IMR-90 (cell line): ENCODE measurements around the gene ALDH8A1. TPM values are rescaled to one million over a fixed set of nuclear protein-coding genes. Genes with fewer than 3 reads are reported as not detected.
A peak's percentile ranks its signal among the peaks of the same experiment; 100 is the strongest.

Source experiments
- ATAC-seq: fragments of 200-7000 bp; cut with Tn5 transposase; 2 replicates; pipeline ENCODE4 v1.9.1; 2020; ENCODE audit warnings: low read depth, mild to moderate bottlenecking, moderate library complexity
- BruUV-seq: library from RNA; stranded (reverse); fragments of 400-500 nt; replicated peaks from 2 replicates; lab custom pipeline; 2021; lab: Mats Ljungman, UMichigan
- CTCF ChIA-PET: fragments of 300-600 bp; formaldehyde crosslinking; extraction: SDS; loops from one replicate; lab custom pipeline; 2021; ENCODE audit warnings: antibody characterized with exemption; lab: Yijun Ruan, JAX
- POLR2A ChIA-PET: fragments of 300-600 bp; sonication (Branson Sonifier 250); formaldehyde crosslinking; loops from one replicate; lab custom pipeline; 2022; ENCODE audit warnings: antibody characterized with exemption; ENCODE audit not compliant: unreplicated experiment; lab: Charles Lee
- DNase-seq: peaks from one replicate; pipeline ENCODE4 v3.0.0; 2013
- H2AFZ ChIP-seq: replicated peaks from 2 replicates; pipeline ENCODE3; 2013; ENCODE audit warnings: low read length, mild to moderate bottlenecking; ENCODE audit not compliant: poor library complexity
- H2AK5ac ChIP-seq: 2 replicates; pipeline ENCODE4 v1.6.1; 2013; ENCODE audit warnings: low read depth, low read length, inconsistent platforms
- H2AK9ac ChIP-seq: replicated peaks from 2 replicates; pipeline ENCODE3; 2013; ENCODE audit warnings: mild to moderate bottlenecking, low read depth, low read length, moderate library complexity; ENCODE audit not compliant: poor library complexity
- H2BK120ac ChIP-seq: 2 replicates; pipeline ENCODE4 v1.6.1; 2013; ENCODE audit warnings: low read depth, low read length, inconsistent platforms
- H2BK15ac ChIP-seq: 3 replicates; pipeline ENCODE4 v1.6.1; 2013; ENCODE audit warnings: low read depth, low read length, inconsistent platforms
- H2BK20ac ChIP-seq: 2 replicates; pipeline ENCODE4 v1.6.1; 2013; ENCODE audit warnings: low read depth, mild to moderate bottlenecking, inconsistent platforms, low read length, moderate library complexity
- H2BK5ac ChIP-seq: 2 replicates; pipeline ENCODE4 v1.6.1; 2013; ENCODE audit warnings: mild to moderate bottlenecking, low read depth, low read length, inconsistent platforms; ENCODE audit not compliant: poor library complexity, severe bottlenecking
- H3K14ac ChIP-seq: replicated peaks from 2 replicates; pipeline ENCODE4 v1.6.1; 2013; ENCODE audit warnings: low read depth, low read length, inconsistent platforms
- H3K18ac ChIP-seq: 2 replicates; pipeline ENCODE4 v1.6.1; 2013; ENCODE audit warnings: low read depth, low read length, control low read depth
- H3K23ac ChIP-seq: 2 replicates; pipeline ENCODE4 v1.6.1; 2013; ENCODE audit warnings: low read depth, low read length, inconsistent platforms
- H3K27ac ChIP-seq: 2 replicates; pipeline ENCODE4 v1.5.1; 2013; ENCODE audit warnings: mild to moderate bottlenecking, control low read depth, low read length; ENCODE audit not compliant: insufficient read depth
- H3K27me3 ChIP-seq: 2 replicates; pipeline ENCODE4 v1.6.1; 2013; ENCODE audit warnings: low read length; ENCODE audit not compliant: control insufficient read depth, insufficient read depth
- H3K36me3 ChIP-seq: 2 replicates; pipeline ENCODE4 v1.6.1; 2013; ENCODE audit warnings: low read length, mixed read lengths; ENCODE audit not compliant: control insufficient read depth, insufficient read depth
- H3K4ac ChIP-seq: 2 replicates; pipeline ENCODE4 v1.6.1; 2013; ENCODE audit warnings: low read depth, low read length, inconsistent platforms
- H3K4me1 ChIP-seq: 2 replicates; pipeline ENCODE4 v1.6.1; 2013; ENCODE audit warnings: low read length, mixed read lengths; ENCODE audit not compliant: control insufficient read depth, insufficient read depth
- H3K4me2 ChIP-seq: 2 replicates; pipeline ENCODE4 v1.6.1; 2013; ENCODE audit warnings: low read depth, mild to moderate bottlenecking, control low read depth, low read length, moderate library complexity
- H3K4me3 ChIP-seq: 2 replicates; pipeline ENCODE4 v1.5.1; 2013; ENCODE audit warnings: low read depth, mild to moderate bottlenecking, control low read depth, low read length, moderate library complexity; ENCODE audit not compliant: insufficient read depth
- H3K56ac ChIP-seq: 2 replicates; pipeline ENCODE4 v1.6.1; 2013; ENCODE audit warnings: low read length, inconsistent platforms; ENCODE audit not compliant: insufficient read depth; ENCODE audit errors: extremely low read depth
- H3K79me1 ChIP-seq, 2 experiments: 2 replicates each; pipeline ENCODE4 v1.6.1; 2013; ENCODE audit warnings: low read length in 2 of 2, inconsistent platforms in 1 of 2, low read depth in 1 of 2
- H3K9ac ChIP-seq: 2 replicates; pipeline ENCODE4 v1.6.1; 2013; ENCODE audit warnings: low read depth, low read length, control low read depth
- H3K9me1 ChIP-seq: 2 replicates; pipeline ENCODE4 v1.6.1; 2013; ENCODE audit warnings: low read length, inconsistent platforms; ENCODE audit not compliant: insufficient read depth
- H3K9me3 ChIP-seq: 2 replicates; pipeline ENCODE4 v1.6.1; 2013; ENCODE audit warnings: low read length; ENCODE audit not compliant: control insufficient read depth, insufficient read depth
- H4K20me1 ChIP-seq: 2 replicates; pipeline ENCODE4 v1.6.1; 2013; ENCODE audit warnings: low read length, inconsistent platforms; ENCODE audit not compliant: insufficient read depth
- H4K5ac ChIP-seq: 2 replicates; pipeline ENCODE4 v1.6.1; 2013; ENCODE audit warnings: mild to moderate bottlenecking, low read depth, low read length, control low read depth
- H4K8ac ChIP-seq, 2 experiments: 2 replicates each; pipeline ENCODE4 v1.6.1; 2013; ENCODE audit warnings: low read depth in 2 of 2, low read length in 2 of 2, control low read depth in 1 of 2, inconsistent platforms in 1 of 2
- H4K91ac ChIP-seq: 2 replicates; pipeline ENCODE4 v1.6.1; 2013; ENCODE audit warnings: low read depth, low read length, inconsistent platforms; ENCODE audit not compliant: insufficient read depth
- BHLHE40 ChIP-seq: fragments of 150-350 bp; IDR thresholded peaks from 2 replicates; pipeline ENCODE4 v1.6.1; 2016; ENCODE audit warnings: mild to moderate bottlenecking, low read depth, low read length
- CEBPB ChIP-seq: IDR thresholded peaks from 2 replicates; pipeline ENCODE4 v1.6.1; 2012; ENCODE audit warnings: low read depth, low read length, improper control_type of control experiment
- CHD1 ChIP-seq: IDR thresholded peaks from 2 replicates; pipeline ENCODE4 v1.6.1; 2012; ENCODE audit warnings: low read depth, low read length, improper control_type of control experiment
- FOS ChIP-seq: fragments of 150-350 bp; IDR thresholded peaks from 2 replicates; pipeline ENCODE4 v1.6.1; 2016; ENCODE audit warnings: low read depth, low read length
- MAFK ChIP-seq: IDR thresholded peaks from 2 replicates; pipeline ENCODE4 v1.6.1; 2012; ENCODE audit warnings: low read depth, low read length, improper control_type of control experiment
- MAZ ChIP-seq: IDR thresholded peaks from 2 replicates; pipeline ENCODE4 v1.6.1; 2012; ENCODE audit warnings: low read depth, mild to moderate bottlenecking, low read length, improper control_type of control experiment, moderate library complexity, borderline replicate concordance
- MXI1 ChIP-seq: IDR thresholded peaks from 2 replicates; pipeline ENCODE4 v1.6.1; 2012; ENCODE audit warnings: low read depth, mild to moderate bottlenecking, low read length, moderate library complexity, borderline replicate concordance
- NFE2L2 ChIP-seq: fragments of 150-350 bp; IDR thresholded peaks from 2 replicates; pipeline ENCODE4 v1.6.1; 2016; ENCODE audit warnings: low read depth, mild to moderate bottlenecking, low read length
- POLR2A ChIP-seq: IDR thresholded peaks from 2 replicates; pipeline ENCODE4 v1.6.1; 2012; ENCODE audit warnings: mild to moderate bottlenecking, low read depth, low read length
- RAD21 ChIP-seq: IDR thresholded peaks from 2 replicates; pipeline ENCODE4 v1.6.1; 2012; ENCODE audit warnings: low read length, improper control_type of control experiment
- RCOR1 ChIP-seq: IDR thresholded peaks from 2 replicates; pipeline ENCODE4 v1.6.1; 2012; ENCODE audit warnings: mild to moderate bottlenecking, low read length, improper control_type of control experiment; ENCODE audit not compliant: insufficient replicate concordance
- RFX5 ChIP-seq: IDR thresholded peaks from 2 replicates; pipeline ENCODE4 v1.8.0; 2012; ENCODE audit warnings: low read depth, mild to moderate bottlenecking, low read length, moderate library complexity
- SMC3 ChIP-seq: fragments of 150-350 bp; IDR thresholded peaks from 2 replicates; pipeline ENCODE4 v1.6.1; 2016; ENCODE audit warnings: low read depth, mild to moderate bottlenecking, antibody characterized with exemption, low read length, moderate library complexity
- WGBS, 2 experiments: methylation state at CpG; one replicate each; pipeline versions ENCODE4 v1.1.5 to v1.1.7; 2013; ENCODE audit warnings: missing lambda C conversion rate in 2 of 2; ENCODE audit not compliant: insufficient read length in 1 of 2; ENCODE audit errors: extremely low coverage in 2 of 2; 5-methylcytosine and 5-hydroxymethylcytosine counted together
- dilution Hi-C: fragments of 300-500 bp; cut with HindIII; formaldehyde crosslinking; loops from one replicate; pipeline ENCODE4 v1.14.3; 2018; ENCODE audit warnings: low sequenced_read_pairs; ENCODE audit not compliant: unreplicated experiment
- in situ Hi-C: fragments of 300-500 bp; cut with MboI; formaldehyde crosslinking; loops from 3 replicates; pipeline ENCODE4 v1.14.3; 2019; ENCODE audit warnings: low sequenced_read_pairs, inconsistent platforms, mixed read lengths
- intact Hi-C: fragments of 100-400 bp; cut with micrococcal nuclease; formaldehyde crosslinking; loops from 2 replicates; pipeline ENCODE4 v1.10.0; 2022
- polyA plus RNA-seq, 3 experiments: library from polyadenylated mRNA; depleted of rRNA; stranded (reverse); fragments of >200 nt; gene quantifications; 2 replicates each; pipeline ENCODE4 v1.2.3, GENCODE V29; 2012; ENCODE audit warnings: low replicate concordance in 1 of 3
- total RNA-seq: library from RNA; depleted of rRNA; stranded (reverse); fragments of >200 nt; gene quantifications from 2 replicates; pipeline ENCODE4 v1.2.3, GENCODE V29; 2012
- TF ChIP-seq, protein P1 (sequence below): fragments of 150-350 bp; IDR thresholded peaks from 2 replicates; pipeline ENCODE4 v1.6.1; 2017; ENCODE audit warnings: mild to moderate bottlenecking, antibody characterized with exemption, low read length, low read depth
- TF ChIP-seq, protein P2 (sequence below): conservative IDR thresholded peaks from 2 replicates; pipeline ENCODE4 v1.5.1; 2012; ENCODE audit warnings: mild to moderate bottlenecking, low read depth, low read length, improper control_type of control experiment

Gene ALDH8A1
- total and polyA plus RNA-seq, 2 of the 4 experiments (the other 2 are of a cell fraction): under 0.01 to 0.15 TPM

DNA sequence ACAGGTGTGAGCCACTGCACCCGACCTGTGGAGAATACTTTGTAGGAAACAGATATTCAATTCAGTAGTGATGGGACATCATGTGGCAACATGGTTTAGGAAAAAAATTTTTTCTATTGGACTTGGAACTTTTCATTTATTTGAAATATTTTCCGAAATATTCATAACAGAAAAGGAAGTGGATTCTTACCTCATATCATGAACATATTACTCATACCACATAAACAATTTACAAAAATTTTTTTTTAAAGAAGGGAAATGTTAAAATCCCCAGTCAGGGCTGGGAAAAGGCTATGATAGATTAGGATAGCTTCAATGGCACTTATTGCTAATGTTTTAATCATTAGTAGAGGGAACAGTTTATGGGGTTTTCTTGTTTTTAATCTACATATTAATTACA lies 6.8 kb upstream of the ALDH8A1 start:
- H3K9me1 ChIP-seq: no peaks in the 10 kb centered on the region
- H3K9me3 ChIP-seq: peaks cover 4% of the 10 kb centered on the region
- H2BK5ac ChIP-seq: no peak overlapping the region
- no peaks in the 10 kb centered on the region for H3K4me1 ChIP-seq
- H3K18ac ChIP-seq: no peak overlapping the region
- H3K27me3 ChIP-seq: no peaks in the 10 kb centered on the region
- H2BK15ac ChIP-seq: no peak overlapping the region
- no peak overlapping the region for H3K27ac ChIP-seq
- no peak overlapping the region for H2AK5ac ChIP-seq
- H3K14ac ChIP-seq: no peak overlapping the region
- H3K4ac ChIP-seq: no peak overlapping the region
- H3K79me1 ChIP-seq: no peaks in the 10 kb centered on the region
- no peak overlapping the region for H3K4me3 ChIP-seq
- dilution Hi-C loops (no loop called here), intact Hi-C loops (no loop called here), in situ Hi-C loops (no loop called here)
- no peak overlapping the region for H3K23ac ChIP-seq
- no peak overlapping the region for H4K5ac ChIP-seq
- no peak overlapping the region for H4K8ac ChIP-seq
- ChIA-PET CTCF (no interaction called here), POLR2A (no interaction called here)
- BruUV-seq: no TSS peak
- no peak overlapping the region for H3K9ac ChIP-seq
- H4K91ac ChIP-seq: no peak overlapping the region
- DNase-seq: peak; percentile 43
- H4K20me1 ChIP-seq: no peaks in the 10 kb centered on the region
- peaks cover 1% of the 10 kb centered on the region; the same call in 1 of the 2 replicates for H3K36me3 ChIP-seq
- no peak overlapping the region for H2BK20ac ChIP-seq
- no CpG with 5 or more reads among the region's 2 CpGs for WGBS, 2 experiments
- H2AK9ac ChIP-seq: no peak overlapping the region
- no peak overlapping the region for H2AFZ ChIP-seq
- H3K4me2 ChIP-seq: no peak overlapping the region
- no peak overlapping the region for H3K56ac ChIP-seq
- ATAC-seq: peak; percentile 45
- H2BK120ac ChIP-seq: no peak overlapping the region
- TF ChIP-seq MAFK (no peak), MAZ (no peak), POLR2A (no peak), CEBPB (no peak), SMC3 (no peak), RFX5 (no peak), RCOR1 (no peak), FOS (no peak), CHD1 (no peak), NFE2L2 (no peak), BHLHE40 (no peak), MXI1 (no peak), RAD21 (no peak)
- TF ChIP-seq, protein P1, sequence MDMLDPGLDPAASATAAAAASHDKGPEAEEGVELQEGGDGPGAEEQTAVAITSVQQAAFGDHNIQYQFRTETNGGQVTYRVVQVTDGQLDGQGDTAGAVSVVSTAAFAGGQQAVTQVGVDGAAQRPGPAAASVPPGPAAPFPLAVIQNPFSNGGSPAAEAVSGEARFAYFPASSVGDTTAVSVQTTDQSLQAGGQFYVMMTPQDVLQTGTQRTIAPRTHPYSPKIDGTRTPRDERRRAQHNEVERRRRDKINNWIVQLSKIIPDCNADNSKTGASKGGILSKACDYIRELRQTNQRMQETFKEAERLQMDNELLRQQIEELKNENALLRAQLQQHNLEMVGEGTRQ: no peak
- TF ChIP-seq, protein P2, sequence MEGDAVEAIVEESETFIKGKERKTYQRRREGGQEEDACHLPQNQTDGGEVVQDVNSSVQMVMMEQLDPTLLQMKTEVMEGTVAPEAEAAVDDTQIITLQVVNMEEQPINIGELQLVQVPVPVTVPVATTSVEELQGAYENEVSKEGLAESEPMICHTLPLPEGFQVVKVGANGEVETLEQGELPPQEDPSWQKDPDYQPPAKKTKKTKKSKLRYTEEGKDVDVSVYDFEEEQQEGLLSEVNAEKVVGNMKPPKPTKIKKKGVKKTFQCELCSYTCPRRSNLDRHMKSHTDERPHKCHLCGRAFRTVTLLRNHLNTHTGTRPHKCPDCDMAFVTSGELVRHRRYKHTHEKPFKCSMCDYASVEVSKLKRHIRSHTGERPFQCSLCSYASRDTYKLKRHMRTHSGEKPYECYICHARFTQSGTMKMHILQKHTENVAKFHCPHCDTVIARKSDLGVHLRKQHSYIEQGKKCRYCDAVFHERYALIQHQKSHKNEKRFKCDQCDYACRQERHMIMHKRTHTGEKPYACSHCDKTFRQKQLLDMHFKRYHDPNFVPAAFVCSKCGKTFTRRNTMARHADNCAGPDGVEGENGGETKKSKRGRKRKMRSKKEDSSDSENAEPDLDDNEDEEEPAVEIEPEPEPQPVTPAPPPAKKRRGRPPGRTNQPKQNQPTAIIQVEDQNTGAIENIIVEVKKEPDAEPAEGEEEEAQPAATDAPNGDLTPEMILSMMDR: no peak
